H1 (cell line): Measurements from ENCODE around the gene RAMP3.

Experiments
- EZH2 ChIP-seq: fragments of 200-600 bp; sonication (generic); IDR thresholded peaks from 2 replicates; pipeline ENCODE4 v1.7.1; 2012; ENCODE audit warnings: low read depth, mild to moderate bottlenecking, moderate library complexity, low read length, inconsistent platforms; ENCODE audit not compliant: severe bottlenecking
- GTF2F1 ChIP-seq: IDR thresholded peaks from 2 replicates; pipeline ENCODE4 v1.6.1; 2012; ENCODE audit warnings: low read depth, low read length, improper control_type of control experiment, borderline replicate concordance
- KDM1A ChIP-seq: fragments of 200-600, 300-600 bp; sonication (generic); IDR thresholded peaks from 2 replicates; pipeline ENCODE4 v1.7.1; 2016; ENCODE audit warnings: mild to moderate bottlenecking, low read length, borderline replicate concordance
- MAFK ChIP-seq: IDR thresholded peaks from 2 replicates; pipeline ENCODE4 v1.6.1; 2012; ENCODE audit warnings: low read depth, mild to moderate bottlenecking, improper control_type of control experiment, low read length
- POLR2A ChIP-seq, 2 experiments: IDR thresholded peaks; 1 replicate in 1 of 2; 2 replicates in 1 of 2; pipeline ENCODE4 v1.6.1; 2011; ENCODE audit warnings: low read depth in 2 of 2, low read length in 2 of 2, mild to moderate bottlenecking in 2 of 2; ENCODE audit errors: control extremely low read depth in 1 of 2
- POLR2AphosphoS5 ChIP-seq: IDR thresholded peaks from 2 replicates; pipeline ENCODE4 v1.6.1; 2011; ENCODE audit warnings: low read depth, low read length
- RFX5 ChIP-seq: IDR thresholded peaks from 2 replicates; pipeline ENCODE4 v1.6.1; 2011; ENCODE audit warnings: low read depth, low read length, improper control_type of control experiment, borderline replicate concordance
- RXRA ChIP-seq: IDR thresholded peaks from 2 replicates; pipeline ENCODE4 v1.6.1; 2011; ENCODE audit warnings: low read depth, mild to moderate bottlenecking, low read length, moderate library complexity; ENCODE audit not compliant: insufficient read depth
- SIN3A ChIP-seq, 2 experiments: IDR thresholded peaks in 1 of 2; conservative IDR thresholded peaks in 1 of 2; 2 replicates each; pipeline ENCODE4 v1.6.1; 2011 to 2012; ENCODE audit warnings: low read length in 2 of 2, improper control_type of control experiment in 1 of 2, low read depth in 1 of 2, mild to moderate bottlenecking in 1 of 2
- TAF1 ChIP-seq: IDR thresholded peaks from 2 replicates; pipeline ENCODE4 v1.6.1; 2011; ENCODE audit warnings: mild to moderate bottlenecking, low read depth, low read length
- TAF7 ChIP-seq: optimal IDR thresholded peaks from 2 replicates; pipeline ENCODE3; 2011; ENCODE audit warnings: low read depth, mild to moderate bottlenecking, inconsistent platforms, low read length, moderate library complexity, borderline replicate concordance
- TBP ChIP-seq: IDR thresholded peaks from 2 replicates; pipeline ENCODE4 v1.6.1; 2011; ENCODE audit warnings: low read depth, low read length, improper control_type of control experiment
- TCF12 ChIP-seq: IDR thresholded peaks from 2 replicates; pipeline ENCODE4 v1.6.1; 2011; ENCODE audit warnings: low read depth, mild to moderate bottlenecking, low read length
- TF ChIP-seq, protein P1 (sequence below), 3 experiments: IDR thresholded peaks; 1 replicate in 2 of 3; 2 replicates in 1 of 3; pipeline versions ENCODE4 v1.5.1 to v1.6.1; 2011; ENCODE audit warnings: low read length in 3 of 3, mild to moderate bottlenecking in 3 of 3, inconsistent platforms in 2 of 3, low read depth in 1 of 3, moderate library complexity in 1 of 3; ENCODE audit not compliant: insufficient read depth in 1 of 3; ENCODE audit errors: control extremely low read depth in 1 of 3

DNA sequence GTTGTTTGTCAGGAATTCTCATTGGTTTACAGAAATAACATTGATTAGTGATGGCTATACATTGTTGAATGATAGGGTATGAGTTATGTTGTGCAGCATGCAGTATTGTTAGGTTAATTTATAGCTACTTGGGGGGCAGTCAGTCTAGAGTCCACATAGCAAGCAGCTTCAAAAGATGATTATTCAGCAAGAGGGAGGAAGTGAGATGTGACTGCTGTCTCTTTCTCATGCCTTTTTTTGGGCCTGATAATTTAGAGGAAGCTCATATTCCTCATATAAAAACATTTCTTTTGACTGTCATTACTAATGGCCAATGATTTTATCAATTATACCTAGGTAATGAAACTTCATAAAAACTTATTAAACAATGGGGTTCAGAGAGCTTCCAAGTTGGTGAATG, 42.7 kb upstream of the RAMP3 start:
- TF ChIP-seq POLR2A (IDR thresholded peaks at IDR 0.05; ENCODE audit: control extremely low read depth in 1 of 2, low read depth in 2 of 2, low read length in 2 of 2) = no peak
- TF ChIP-seq KDM1A = no peak
- TF ChIP-seq SIN3A (conservative IDR thresholded peaks at IDR 0.05 in 1 of 2, IDR thresholded peaks at IDR 0.05 in 1 of 2; ENCODE audit: low read depth in 1 of 2, low read length in 2 of 2) = no peak
- no peak for TF ChIP-seq RXRA
- no peak for TF ChIP-seq TAF1
- TF ChIP-seq RFX5 = no peak
- TF ChIP-seq, protein P1, sequence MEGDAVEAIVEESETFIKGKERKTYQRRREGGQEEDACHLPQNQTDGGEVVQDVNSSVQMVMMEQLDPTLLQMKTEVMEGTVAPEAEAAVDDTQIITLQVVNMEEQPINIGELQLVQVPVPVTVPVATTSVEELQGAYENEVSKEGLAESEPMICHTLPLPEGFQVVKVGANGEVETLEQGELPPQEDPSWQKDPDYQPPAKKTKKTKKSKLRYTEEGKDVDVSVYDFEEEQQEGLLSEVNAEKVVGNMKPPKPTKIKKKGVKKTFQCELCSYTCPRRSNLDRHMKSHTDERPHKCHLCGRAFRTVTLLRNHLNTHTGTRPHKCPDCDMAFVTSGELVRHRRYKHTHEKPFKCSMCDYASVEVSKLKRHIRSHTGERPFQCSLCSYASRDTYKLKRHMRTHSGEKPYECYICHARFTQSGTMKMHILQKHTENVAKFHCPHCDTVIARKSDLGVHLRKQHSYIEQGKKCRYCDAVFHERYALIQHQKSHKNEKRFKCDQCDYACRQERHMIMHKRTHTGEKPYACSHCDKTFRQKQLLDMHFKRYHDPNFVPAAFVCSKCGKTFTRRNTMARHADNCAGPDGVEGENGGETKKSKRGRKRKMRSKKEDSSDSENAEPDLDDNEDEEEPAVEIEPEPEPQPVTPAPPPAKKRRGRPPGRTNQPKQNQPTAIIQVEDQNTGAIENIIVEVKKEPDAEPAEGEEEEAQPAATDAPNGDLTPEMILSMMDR (IDR thresholded peaks at IDR 0.05; ENCODE audit: control extremely low read depth in 1 of 3, insufficient read depth in 1 of 3, low read depth in 1 of 3, low read length in 3 of 3) = no peak
- TF ChIP-seq GTF2F1 = no peak
- TF ChIP-seq TAF7 = no peak
- no peak for TF ChIP-seq EZH2
- TF ChIP-seq MAFK = no peak
- no peak for TF ChIP-seq TBP
- no peak for TF ChIP-seq POLR2AphosphoS5
- TF ChIP-seq TCF12 = no peak
